Spleen (tissue), 7 donors: ENCODE measurements around the gene GRIK1.

Source experiments
- CTCF ChIP-seq, 11 experiments: fragments of 200-600 bp in 7 of 11; fragments of 450-650 bp in 4 of 11; sonication (generic) in 4 of 11; IDR thresholded peaks in 8 of 11; conservative IDR thresholded peaks in 3 of 11; 1 replicate in 7 of 11; 2 replicates in 4 of 11; pipeline versions ENCODE4 v1.4.0 to v1.8.0; 2016 to 2021; ENCODE audit warnings: antibody characterized with exemption in 11 of 11, inconsistent platforms in 4 of 11, mild to moderate bottlenecking in 1 of 11
- POLR2A ChIP-seq, 3 donors: fragments of 450-650 bp; IDR thresholded peaks; one replicate each; pipeline ENCODE4 v1.5.1; 2017; ENCODE audit warnings: antibody characterized with exemption in 3 of 3, mild to moderate bottlenecking in 1 of 3
- donor health status: DM: no; HTN: no; CAD: no; lungs with moderate emphysema.
- donor health status: DM: no; HTN: no; CAD: no.
- donor health status: DM: no; HTN: no; CAD: no.

GRCh38 chr21:29797155-29797554 is 142.6 kb downstream of the GRIK1 start:
- no peak for TF ChIP-seq CTCF (IDR thresholded peaks at IDR 0.05 in 8 of 11, conservative IDR thresholded peaks at IDR 0.05 in 3 of 11)
- no peak for TF ChIP-seq POLR2A (IDR thresholded peaks at IDR 0.05)
